ENCODE results near the gene STARD5. TPM values are rescaled to one million over a fixed set of nuclear protein-coding genes. Genes with fewer than 3 reads are reported as not detected.

Gene STARD5
- polyA plus RNA-seq, 2 of the 4 experiments (the other 2 are of a cell fraction): 2.1 to 2.8 TPM

GRCh38 chr15:81363276-81363675, 39.3 kb upstream of the STARD5 start:
- H3K9me3 ChIP-seq: no peaks in the 10 kb centered on the region
- no peak overlapping the region for H3K4me3 ChIP-seq
- 38% methylated on average over 3 of the region's 3 CpGs for whole genome bisulfite sequencing (ENCODE audit: missing lambda C conversion rate)
- no peak for TF ChIP-seq GATA3 (IDR thresholded peaks at IDR 0.05; ENCODE audit: borderline replicate concordance)
- POLR2A ChIA-PET: no interaction called here
- DNase-seq (ENCODE audit: low read depth in 1 of 2, low spot score in 1 of 2): no peak
- ATAC-seq: no peak
- no peak overlapping the region for H3K27ac ChIP-seq
- CTCF ChIA-PET: no interaction called here
- H3K4me1 ChIP-seq: no peaks in the 10 kb centered on the region
- no peak overlapping the region for H3K4me2 ChIP-seq
- FAIRE-seq: no peak

DNA sequence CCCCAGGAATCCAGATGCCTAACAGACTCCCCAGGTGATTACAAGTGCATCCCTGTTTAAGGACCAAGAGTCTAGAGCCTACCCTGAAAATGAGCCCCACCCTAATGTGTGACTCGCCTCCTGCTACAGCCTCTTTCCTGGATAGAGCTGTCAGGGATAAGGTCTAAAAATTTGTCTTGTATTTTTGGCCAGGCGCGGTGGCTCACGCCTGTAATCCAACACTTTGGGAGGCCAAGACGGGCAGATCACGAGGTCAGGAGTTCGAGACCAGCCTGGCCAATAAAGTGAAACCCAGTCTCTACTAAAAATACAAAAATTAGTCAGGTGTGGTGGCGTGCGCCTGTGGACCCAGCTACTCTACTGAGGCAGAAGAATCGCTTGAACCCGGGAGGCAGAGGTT, 38.8 kb upstream of the STARD5 start:
- H3K4me3 ChIP-seq: no peak overlapping the region
- TF ChIP-seq NPAS2 (CRISPR knock-in tag; IDR thresholded peaks at IDR 0.05; ENCODE audit: borderline replicate concordance) (no peak), USF2 (IDR thresholded peaks at IDR 0.05) (no peak), PHF8 (IDR thresholded peaks at IDR 0.05; ENCODE audit: borderline replicate concordance, low read depth) (no peak), POLR2A (IDR thresholded peaks at IDR 0.05; ENCODE audit: low read length) (no peak), EHMT2 (IDR thresholded peaks at IDR 0.05; ENCODE audit: low read depth) (no peak), SMC3 (IDR thresholded peaks at IDR 0.05) (no peak), HES2 (IDR thresholded peaks at IDR 0.05) (no peak), JUNB (IDR thresholded peaks at IDR 0.05) (no peak), RAD21 (conservative IDR thresholded peaks at IDR 0.05 in 1 of 2, IDR thresholded peaks at IDR 0.05 in 1 of 2) (no peak), PBX3 (IDR thresholded peaks at IDR 0.05) (no peak), CBX8 (IDR thresholded peaks at IDR 0.05) (no peak), ZNF302 (CRISPR knock-in tag; IDR thresholded peaks at IDR 0.05) (no peak), GATA3 (IDR thresholded peaks at IDR 0.05; ENCODE audit: borderline replicate concordance) (no peak), FOSL2 (IDR thresholded peaks at IDR 0.05) (no peak), FOSL2 (CRISPR knock-in tag; IDR thresholded peaks at IDR 0.05) (no peak)
- H3K9me3 ChIP-seq: no peaks in the 10 kb centered on the region
- CTCF ChIA-PET: no interaction called here
- no peaks in the 10 kb centered on the region for H3K4me1 ChIP-seq
- POLR2A ChIA-PET: no interaction called here
- no peak overlapping the region for H3K4me2 ChIP-seq
- DNase-seq (ENCODE audit: low read depth in 1 of 2, low spot score in 1 of 2): no peak
- no peak for FAIRE-seq
- 27% methylated on average over 11 of the region's 11 CpGs for WGBS (ENCODE audit: missing lambda C conversion rate)
- H3K27ac ChIP-seq: no peak overlapping the region
- no peak for ATAC-seq

DNA sequence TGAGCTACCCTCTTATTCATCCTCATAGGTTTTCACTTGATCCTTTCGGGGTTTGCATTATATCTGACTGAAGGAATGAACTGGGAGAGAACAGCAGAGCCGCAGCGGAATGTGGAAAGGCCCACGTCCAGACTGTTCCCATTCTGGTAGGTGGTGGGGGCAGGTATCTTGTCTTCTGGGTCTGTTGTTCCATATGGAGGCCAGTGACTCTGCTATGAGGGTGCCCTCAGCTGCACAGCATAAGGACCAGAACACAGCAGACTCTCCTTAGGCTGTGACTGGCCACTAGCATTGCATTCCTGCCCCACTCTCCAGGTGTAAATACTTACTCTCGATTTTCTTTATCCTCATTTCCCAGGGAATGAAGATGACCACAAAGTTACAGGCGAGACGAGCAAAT, 38.0 kb upstream of the STARD5 start:
- H3K4me2 ChIP-seq: no peak overlapping the region
- ATAC-seq: no peak
- CTCF ChIA-PET: no interaction called here
- H3K4me3 ChIP-seq: no peak overlapping the region
- no peak for FAIRE-seq
- no peaks in the 10 kb centered on the region for H3K9me3 ChIP-seq
- no peak for DNase-seq (ENCODE audit: low read depth in 1 of 2, low spot score in 1 of 2)
- no peak overlapping the region for H3K27ac ChIP-seq
- whole genome bisulfite sequencing (ENCODE audit: missing lambda C conversion rate): 29% methylated on average over 7 of the region's 7 CpGs
- H3K4me1 ChIP-seq: no peaks in the 10 kb centered on the region
- POLR2A ChIA-PET: no interaction called here
- no peak for TF ChIP-seq RAD21 (conservative IDR thresholded peaks at IDR 0.05 in 1 of 2, IDR thresholded peaks at IDR 0.05 in 1 of 2)
- no peak for TF ChIP-seq EP300 (IDR thresholded peaks at IDR 0.05)
- no peak for TF ChIP-seq FOSL2 (IDR thresholded peaks at IDR 0.05)
- no peak for TF ChIP-seq FOSL2 (CRISPR knock-in tag; IDR thresholded peaks at IDR 0.05)
- TF ChIP-seq ZSCAN20 (CRISPR knock-in tag; IDR thresholded peaks at IDR 0.05): no peak
- no peak for TF ChIP-seq NR3C1 (IDR thresholded peaks at IDR 0.05)
- TF ChIP-seq, protein P1, sequence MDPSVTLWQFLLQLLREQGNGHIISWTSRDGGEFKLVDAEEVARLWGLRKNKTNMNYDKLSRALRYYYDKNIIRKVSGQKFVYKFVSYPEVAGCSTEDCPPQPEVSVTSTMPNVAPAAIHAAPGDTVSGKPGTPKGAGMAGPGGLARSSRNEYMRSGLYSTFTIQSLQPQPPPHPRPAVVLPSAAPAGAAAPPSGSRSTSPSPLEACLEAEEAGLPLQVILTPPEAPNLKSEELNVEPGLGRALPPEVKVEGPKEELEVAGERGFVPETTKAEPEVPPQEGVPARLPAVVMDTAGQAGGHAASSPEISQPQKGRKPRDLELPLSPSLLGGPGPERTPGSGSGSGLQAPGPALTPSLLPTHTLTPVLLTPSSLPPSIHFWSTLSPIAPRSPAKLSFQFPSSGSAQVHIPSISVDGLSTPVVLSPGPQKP (IDR thresholded peaks at IDR 0.05; ENCODE audit: low read depth, low read length): no peak
- TF ChIP-seq CHD4 (IDR thresholded peaks at IDR 0.05; ENCODE audit: borderline replicate concordance): no peak
- no peak for TF ChIP-seq KDM1A (IDR thresholded peaks at IDR 0.05; ENCODE audit: low read depth)
- TF ChIP-seq, protein P2, sequence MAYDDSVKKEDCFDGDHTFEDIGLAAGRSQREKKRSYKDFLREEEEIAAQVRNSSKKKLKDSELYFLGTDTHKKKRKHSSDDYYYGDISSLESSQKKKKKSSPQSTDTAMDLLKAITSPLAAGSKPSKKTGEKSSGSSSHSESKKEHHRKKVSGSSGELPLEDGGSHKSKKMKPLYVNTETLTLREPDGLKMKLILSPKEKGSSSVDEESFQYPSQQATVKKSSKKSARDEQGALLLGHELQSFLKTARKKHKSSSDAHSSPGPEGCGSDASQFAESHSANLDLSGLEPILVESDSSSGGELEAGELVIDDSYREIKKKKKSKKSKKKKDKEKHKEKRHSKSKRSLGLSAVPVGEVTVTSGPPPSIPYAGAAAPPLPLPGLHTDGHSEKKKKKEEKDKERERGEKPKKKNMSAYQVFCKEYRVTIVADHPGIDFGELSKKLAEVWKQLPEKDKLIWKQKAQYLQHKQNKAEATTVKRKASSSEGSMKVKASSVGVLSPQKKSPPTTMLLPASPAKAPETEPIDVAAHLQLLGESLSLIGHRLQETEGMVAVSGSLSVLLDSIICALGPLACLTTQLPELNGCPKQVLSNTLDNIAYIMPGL (CRISPR knock-in tag; IDR thresholded peaks at IDR 0.05; ENCODE audit: borderline replicate concordance): no peak
- TF ChIP-seq NPAS2 (CRISPR knock-in tag; IDR thresholded peaks at IDR 0.05; ENCODE audit: borderline replicate concordance): no peak
- TF ChIP-seq GATA3 (IDR thresholded peaks at IDR 0.05; ENCODE audit: borderline replicate concordance): no peak
- no peak for TF ChIP-seq MAZ (IDR thresholded peaks at IDR 0.05; ENCODE audit: borderline replicate concordance, low read depth, low read length)
- TF ChIP-seq POLR2A (IDR thresholded peaks at IDR 0.05; ENCODE audit: low read length): no peak
- TF ChIP-seq REST (IDR thresholded peaks at IDR 0.05): no peak
- no peak for TF ChIP-seq TP53 (CRISPR knock-in tag; IDR thresholded peaks at IDR 0.05)
- TF ChIP-seq, protein P3, sequence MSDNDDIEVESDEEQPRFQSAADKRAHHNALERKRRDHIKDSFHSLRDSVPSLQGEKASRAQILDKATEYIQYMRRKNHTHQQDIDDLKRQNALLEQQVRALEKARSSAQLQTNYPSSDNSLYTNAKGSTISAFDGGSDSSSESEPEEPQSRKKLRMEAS (IDR thresholded peaks at IDR 0.05): no peak
